Immature natural killer cell (primary cell): ENCODE measurements around the gene EIF6. TPM values are rescaled to one million over a fixed set of nuclear protein-coding genes. Genes with fewer than 3 reads are reported as not detected.
"Not testable (repeated sequence)": the region's sequence is repeated elsewhere in the genome, so short reads cannot be mapped to it uniquely, and the experiment has no call there.

Source experiments
- DNase-seq, 3 donors: peaks; one replicate each; pipeline ENCODE4 v3.0.0; 2022; ENCODE audit warnings: mixed read lengths in 1 of 3
- H3K27ac Mint-ChIP-seq, 6 donors: one replicate each; pipeline ENCODE4 v1.8.0; 2020; ENCODE audit warnings: mixed read lengths in 6 of 6, mild to moderate bottlenecking in 5 of 6, inconsistent platforms in 4 of 6, moderate library complexity in 3 of 6
- H3K27me3 Mint-ChIP-seq, 3 donors: one replicate each; pipeline ENCODE4 v1.8.0; 2020 to 2021; ENCODE audit warnings: low read depth in 3 of 3, mild to moderate bottlenecking in 3 of 3, mixed read lengths in 3 of 3, moderate library complexity in 3 of 3, inconsistent platforms in 1 of 3
- H3K36me3 Mint-ChIP-seq, 3 donors: one replicate each; pipeline ENCODE4 v1.8.0; 2020; ENCODE audit warnings: mixed read lengths in 3 of 3, inconsistent platforms in 2 of 3, mild to moderate bottlenecking in 2 of 3
- H3K4me1 Mint-ChIP-seq, 2 donors: one replicate each; pipeline ENCODE4 v1.8.0; 2020; ENCODE audit warnings: inconsistent platforms in 2 of 2, mild to moderate bottlenecking in 2 of 2, mixed read lengths in 2 of 2, moderate library complexity in 1 of 2
- H3K4me3 Mint-ChIP-seq, 5 donors: one replicate each; pipeline ENCODE4 v1.8.0; 2020; ENCODE audit warnings: mild to moderate bottlenecking in 5 of 5, mixed read lengths in 5 of 5, inconsistent platforms in 3 of 5, moderate library complexity in 3 of 5
- H3K9me3 Mint-ChIP-seq, 6 donors: one replicate each; pipeline ENCODE4 v1.8.0; 2020; ENCODE audit warnings: mild to moderate bottlenecking in 6 of 6, mixed read lengths in 6 of 6, inconsistent platforms in 4 of 6, moderate library complexity in 3 of 6
- polyA plus RNA-seq, 3 donors: library from polyadenylated mRNA; unstranded; fragments of 300-500 nt; fragmentation: Illumina TruSeq; gene quantifications; one replicate each; pipeline ENCODE4 v1.2.3, GENCODE V29; 2021

EIF6 gene
- polyA plus RNA-seq, 3 donors from 2014 or later = 236 to 379 (median 249) TPM

DNA sequence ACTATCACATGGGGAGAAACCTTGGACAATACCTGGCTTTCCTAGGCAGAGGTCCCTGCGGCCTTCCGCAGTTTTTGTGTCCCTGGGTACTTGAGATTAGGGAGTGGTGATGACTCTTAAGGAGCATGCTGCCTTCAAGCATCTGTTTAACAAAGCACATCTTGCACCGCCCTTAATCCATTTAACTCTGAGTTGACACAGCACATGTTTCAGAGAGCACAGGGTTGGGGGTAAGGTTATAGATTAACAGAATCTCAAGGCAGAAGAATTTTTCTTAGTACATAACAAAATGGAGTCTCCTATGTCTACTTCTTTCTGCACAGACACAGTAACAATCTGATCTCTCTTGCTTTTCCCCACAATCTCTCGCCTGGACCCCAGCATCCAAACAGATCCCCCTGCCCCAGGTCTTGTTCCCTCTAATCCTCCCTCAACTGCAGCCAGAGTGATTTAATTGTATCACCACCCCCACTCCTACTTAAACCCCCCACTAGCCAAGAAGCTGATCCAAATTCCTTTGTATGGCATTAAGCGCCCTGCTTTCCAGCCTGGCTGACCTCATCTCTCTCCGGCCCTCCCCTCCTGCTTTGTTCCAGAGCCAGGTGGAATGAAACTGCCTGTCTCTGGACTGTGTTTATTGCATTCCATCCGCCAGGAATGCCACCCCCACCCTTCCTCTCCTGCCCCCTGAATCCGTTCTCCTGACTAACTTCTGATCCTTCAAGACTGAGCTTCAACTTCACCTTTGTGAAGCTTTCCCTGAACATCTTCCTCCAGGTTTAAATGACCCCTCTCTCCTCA lies 21.6 kb downstream of the EIF6 start:
- not testable (repeated sequence) for H3K27me3 Mint-ChIP-seq, H3K4me1 Mint-ChIP-seq, DNase-seq, H3K9me3 Mint-ChIP-seq, H3K4me3 Mint-ChIP-seq
- Mint-ChIP-seq H3K36me3 (peaks cover 0 to 19% (median 3%) of the 10 kb centered on the region in 3 donors), H3K27ac (peak overlapping the region in 3 of 6 donors; percentile 26 to 70 (median 43))

- not testable (repeated sequence) for H3K9me3 Mint-ChIP-seq, H3K4me1 Mint-ChIP-seq, DNase-seq, H3K4me3 Mint-ChIP-seq, H3K27me3 Mint-ChIP-seq, H3K27ac Mint-ChIP-seq
- peaks cover 0 to 14% (median 3%) of the 10 kb centered on the region in 3 donors for H3K36me3 Mint-ChIP-seq
Observed at GRCh38 chr20:35262321-35262720, 22.3 kb downstream of the EIF6 start.

- Mint-ChIP-seq H3K9me3 (no peaks in the 10 kb centered on the region), H3K4me1 (peaks cover 0 to 2% of the 10 kb centered on the region in 2 donors), H3K27ac (no peak overlapping the region), H3K4me3 (no peak overlapping the region), H3K36me3 (peaks cover 0 to 15% (median 4%) of the 10 kb centered on the region in 3 donors), H3K27me3 (peaks cover 0 to 2% (median 0%) of the 10 kb centered on the region in 3 donors)
- no peak for DNase-seq
Observed at GRCh38 chr20:35260426-35260825, 24.1 kb downstream of the EIF6 start.

DNA sequence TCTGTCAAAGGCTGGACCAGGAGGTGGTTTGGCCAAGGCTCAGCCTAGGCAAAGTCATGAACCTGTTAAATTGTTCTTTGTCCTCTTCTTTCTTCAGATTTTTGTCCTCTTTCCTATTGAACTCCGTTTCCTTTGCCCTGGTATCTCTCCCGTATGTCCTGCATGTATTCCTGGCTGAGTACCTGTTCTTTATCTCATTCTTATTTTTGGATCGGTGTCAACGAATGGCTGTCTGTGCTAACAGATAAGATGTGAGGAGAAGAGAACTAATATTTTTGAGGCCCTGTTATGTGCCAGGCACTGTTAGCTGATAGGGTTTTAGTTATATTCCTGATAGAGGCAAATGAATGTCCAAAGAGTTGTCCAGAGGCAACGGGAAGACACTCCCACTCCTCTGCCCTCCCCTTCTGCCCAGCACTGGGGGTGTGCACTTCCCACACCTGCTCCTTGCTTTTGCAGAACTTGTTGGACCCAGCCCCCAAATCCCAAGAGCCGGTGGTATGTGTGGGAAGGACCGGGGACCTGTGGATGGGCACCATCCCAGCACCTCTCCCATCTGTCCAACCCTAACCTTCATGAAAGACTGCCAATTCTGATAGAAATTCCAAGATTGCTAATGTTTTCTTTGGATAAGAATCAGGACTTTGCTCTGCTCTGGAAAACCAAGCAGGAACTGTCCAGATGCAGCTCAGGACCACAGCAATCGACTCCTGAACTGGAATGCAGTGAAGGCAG lies 27.2 kb downstream of the EIF6 start:
- H3K4me3 Mint-ChIP-seq = no peak overlapping the region
- H3K9me3 Mint-ChIP-seq = no peaks in the 10 kb centered on the region
- peak overlapping the region in 4 of 6 donors; percentile 12 to 53 (median 36) for H3K27ac Mint-ChIP-seq
- peaks cover 0 to 12% (median 6%) of the 10 kb centered on the region in 3 donors for H3K36me3 Mint-ChIP-seq
- H3K27me3 Mint-ChIP-seq = peaks cover 1 to 3% (median 2%) of the 10 kb centered on the region in 3 donors
- H3K4me1 Mint-ChIP-seq = peaks cover 15 to 16% of the 10 kb centered on the region in 2 donors
- DNase-seq = no peak

DNA sequence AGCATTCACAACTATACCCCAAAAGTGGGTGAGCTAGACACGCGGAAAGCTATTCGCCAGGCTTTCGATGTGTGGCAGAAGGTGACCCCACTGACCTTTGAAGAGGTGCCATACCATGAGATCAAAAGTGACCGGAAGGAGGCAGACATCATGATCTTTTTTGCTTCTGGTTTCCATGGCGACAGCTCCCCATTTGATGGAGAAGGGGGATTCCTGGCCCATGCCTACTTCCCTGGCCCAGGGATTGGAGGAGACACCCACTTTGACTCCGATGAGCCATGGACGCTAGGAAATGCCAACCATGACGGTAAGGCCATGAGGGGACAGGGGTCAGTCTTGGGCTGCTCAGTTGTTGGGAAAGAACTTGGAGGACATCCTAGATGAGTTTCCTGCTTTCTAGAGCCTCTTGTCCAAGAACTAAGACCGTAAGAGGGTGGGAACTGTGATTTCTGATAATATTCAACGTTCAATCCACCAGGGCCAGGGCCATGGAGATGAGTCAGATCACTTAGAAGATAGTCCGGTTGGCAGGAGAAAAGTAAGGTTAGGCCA lies 30.0 kb downstream of the EIF6 start:
- no peak for DNase-seq
- Mint-ChIP-seq H3K4me1 (peaks cover 38 to 39% of the 10 kb centered on the region in 2 donors), H3K27me3 (peaks cover 6 to 10% (median 8%) of the 10 kb centered on the region in 3 donors), H3K36me3 (peaks cover 0 to 12% (median 6%) of the 10 kb centered on the region in 3 donors), H3K4me3 (no peak overlapping the region), H3K27ac (peak overlapping the region; percentile 34 to 91 (median 70)), H3K9me3 (no peaks in the 10 kb centered on the region)

- H3K4me1 Mint-ChIP-seq = peaks cover 38 to 39% of the 10 kb centered on the region in 2 donors
- DNase-seq = no peak
- peak overlapping the region in 1 of 5 donors; percentile 45 for H3K4me3 Mint-ChIP-seq
Observed at GRCh38 chr20:35253010-35253409, 31.6 kb downstream of the EIF6 start.

DNA sequence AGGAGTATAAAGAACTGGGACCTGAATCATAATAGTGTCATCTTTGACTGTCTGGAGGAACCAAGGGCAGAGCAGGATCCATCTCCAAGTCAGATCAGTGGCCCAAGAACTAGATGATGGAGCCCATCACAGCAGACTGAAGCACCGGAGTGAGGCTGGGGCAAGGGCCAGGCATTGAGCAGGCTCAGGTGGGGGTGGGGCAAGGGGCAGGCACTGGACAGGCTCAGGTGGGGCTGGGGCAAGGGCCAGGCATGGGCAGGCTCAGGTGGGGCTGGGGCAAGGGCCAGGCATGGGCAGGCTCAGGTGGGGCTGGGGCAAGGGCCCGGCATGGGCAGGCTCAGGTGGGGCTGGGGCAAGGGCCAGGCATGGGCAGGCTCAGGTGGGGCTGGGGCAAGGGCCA lies 32.0 kb downstream of the EIF6 start:
- not testable (repeated sequence) for DNase-seq, H3K36me3 Mint-ChIP-seq, H3K9me3 Mint-ChIP-seq
- Mint-ChIP-seq H3K4me1 (peaks cover 38 to 43% of the 10 kb centered on the region in 2 donors), H3K27ac (peak overlapping the region; percentile 94 to 100 (median 99)), H3K27me3 (peaks cover 7 to 11% (median 10%) of the 10 kb centered on the region in 3 donors), H3K4me3 (peak overlapping the region; percentile 71 to 83 (median 80))

More at GRCh38 chr20:35253010-35253409, 31.6 kb downstream of the EIF6 start:
- peaks cover 7 to 10% (median 8%) of the 10 kb centered on the region in 3 donors for H3K27me3 Mint-ChIP-seq
- peaks cover 0 to 10% (median 6%) of the 10 kb centered on the region in 3 donors for H3K36me3 Mint-ChIP-seq
- no peaks in the 10 kb centered on the region for H3K9me3 Mint-ChIP-seq
- peak overlapping the region; percentile 78 to 94 (median 92) for H3K27ac Mint-ChIP-seq

DNA sequence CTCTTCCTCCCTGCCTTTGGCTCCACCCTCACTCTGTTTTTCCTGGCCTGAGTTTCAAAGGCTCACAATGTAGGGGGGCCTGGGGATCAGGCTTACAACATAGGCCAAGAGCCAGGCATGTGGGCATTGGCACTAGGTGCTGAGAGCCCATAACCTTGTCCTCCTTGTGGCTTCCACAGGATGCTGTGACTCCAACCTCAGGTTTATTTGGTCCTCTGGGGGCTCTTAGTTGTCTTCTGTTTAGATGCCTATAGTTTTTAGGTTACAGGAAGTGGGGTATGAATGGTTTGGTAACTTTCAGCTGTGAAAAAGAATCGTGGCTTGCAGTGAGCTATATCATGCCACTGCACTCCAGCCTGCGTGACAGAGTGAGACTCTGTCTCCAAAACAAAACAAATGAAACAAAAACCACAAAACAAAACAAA lies 32.5 kb downstream of the EIF6 start:
- peak; percentile 84 to 90 (median 88) for DNase-seq
- H3K4me3 Mint-ChIP-seq = peak overlapping the region; percentile 71 to 83 (median 80)

GRCh38 chr20:35251613-35251940 lies 33.0 kb downstream of the EIF6 start:
- H3K27ac Mint-ChIP-seq = peak overlapping the region; percentile 94 to 100 (median 99)
- peaks cover 6 to 8% (median 6%) of the 10 kb centered on the region in 3 donors for H3K36me3 Mint-ChIP-seq
- H3K4me3 Mint-ChIP-seq = peak overlapping the region; percentile 71 to 83 (median 80)
- peaks cover 7 to 12% (median 8%) of the 10 kb centered on the region in 3 donors for H3K27me3 Mint-ChIP-seq
- no peaks in the 10 kb centered on the region for H3K9me3 Mint-ChIP-seq
- no peak for DNase-seq
- H3K4me1 Mint-ChIP-seq = peaks cover 38 to 44% of the 10 kb centered on the region in 2 donors

More for the DNA sequence above, 32.5 kb downstream of the EIF6 start:
- Mint-ChIP-seq H3K9me3 (no peaks in the 10 kb centered on the region), H3K4me1 (peaks cover 38 to 44% of the 10 kb centered on the region in 2 donors), H3K36me3 (peaks cover 6 to 8% (median 7%) of the 10 kb centered on the region in 3 donors), H3K27me3 (peaks cover 7 to 12% (median 9%) of the 10 kb centered on the region in 3 donors), H3K27ac (peak overlapping the region; percentile 94 to 100 (median 99))

DNA sequence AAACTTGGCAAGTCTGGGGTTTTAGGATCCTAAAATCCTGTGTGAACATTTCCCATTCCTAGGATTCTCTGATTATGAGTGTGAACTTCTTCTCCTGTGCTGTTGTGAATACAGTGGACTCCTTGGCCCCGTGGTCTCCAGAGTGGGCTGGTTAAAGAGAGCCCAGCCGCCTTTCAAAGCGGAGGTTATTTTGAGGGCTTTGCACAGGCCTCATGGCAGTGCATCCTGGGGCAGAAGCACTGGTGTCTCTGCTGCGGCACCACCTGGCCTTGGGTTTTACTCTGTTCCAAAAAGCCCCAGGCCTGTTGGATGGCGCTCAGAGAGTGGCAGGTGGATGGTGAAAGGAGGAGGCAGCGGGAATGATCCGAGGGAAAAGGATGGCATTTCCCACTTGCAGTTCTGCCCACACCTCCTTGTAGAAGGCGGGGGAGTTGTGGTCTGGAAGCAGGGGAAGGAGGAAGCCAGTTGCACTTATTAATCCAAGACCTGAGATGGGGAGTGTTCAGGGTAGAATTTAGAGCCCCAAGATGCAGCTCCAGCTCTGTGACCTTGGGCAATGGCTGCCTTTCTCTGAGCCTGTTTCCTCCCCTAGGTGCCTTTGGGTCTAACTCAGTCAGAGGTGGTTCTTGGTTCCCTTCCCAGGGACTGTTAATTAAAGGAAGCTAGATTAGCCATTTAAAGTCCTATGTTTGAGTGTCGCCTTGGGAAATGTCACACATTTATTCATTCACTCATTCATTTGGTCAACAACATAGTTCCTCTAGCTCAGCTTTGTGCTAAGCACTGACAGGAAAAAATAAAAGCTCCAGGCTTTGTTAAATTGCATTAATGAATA lies 35.7 kb downstream of the EIF6 start:
- H3K4me1 Mint-ChIP-seq = peaks cover 33 to 38% of the 10 kb centered on the region in 2 donors
- peaks cover 7 to 12% (median 8%) of the 10 kb centered on the region in 3 donors for H3K27me3 Mint-ChIP-seq
- peaks cover 0 to 8% (median 5%) of the 10 kb centered on the region in 3 donors for H3K36me3 Mint-ChIP-seq
- H3K9me3 Mint-ChIP-seq = no peaks in the 10 kb centered on the region
- H3K27ac Mint-ChIP-seq = peak overlapping the region in 4 of 6 donors; percentile 2 to 41 (median 26)
- DNase-seq = no peak
- H3K4me3 Mint-ChIP-seq = no peak overlapping the region

DNA sequence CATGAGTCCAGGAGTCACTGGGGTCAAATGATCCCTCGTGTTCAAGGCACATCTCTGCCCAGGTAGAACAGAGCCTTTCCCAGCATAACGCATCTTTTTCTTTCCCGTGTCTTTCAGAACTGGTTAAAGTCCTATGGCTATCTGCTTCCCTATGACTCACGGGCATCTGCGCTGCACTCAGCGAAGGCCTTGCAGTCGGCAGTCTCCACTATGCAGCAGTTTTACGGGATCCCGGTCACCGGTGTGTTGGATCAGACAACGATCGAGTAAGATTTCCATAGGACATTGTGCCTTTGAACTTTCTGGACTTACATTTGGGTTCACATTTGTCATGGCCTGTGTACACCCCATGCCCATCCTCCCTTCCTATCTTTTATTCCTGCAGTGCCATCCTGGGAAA lies 37.8 kb downstream of the EIF6 start:
- Mint-ChIP-seq H3K27me3 (peaks cover 2 to 8% (median 2%) of the 10 kb centered on the region in 3 donors), H3K9me3 (no peaks in the 10 kb centered on the region), H3K4me3 (no peak overlapping the region), H3K4me1 (peaks cover 15 to 23% of the 10 kb centered on the region in 2 donors), H3K36me3 (peaks cover 0 to 8% (median 5%) of the 10 kb centered on the region in 3 donors), H3K27ac (no peak overlapping the region)
- no peak for DNase-seq

GRCh38 chr20:35243986-35244385 lies 40.6 kb downstream of the EIF6 start:
- peaks cover 0 to 4% (median 3%) of the 10 kb centered on the region in 3 donors for H3K27me3 Mint-ChIP-seq
- peaks cover 9 to 10% of the 10 kb centered on the region in 2 donors for H3K4me1 Mint-ChIP-seq
- DNase-seq = no peak
- H3K4me3 Mint-ChIP-seq = no peak overlapping the region
- H3K9me3 Mint-ChIP-seq = no peaks in the 10 kb centered on the region
- H3K27ac Mint-ChIP-seq = no peak overlapping the region
- H3K36me3 Mint-ChIP-seq = peaks cover 0 to 8% (median 5%) of the 10 kb centered on the region in 3 donors

DNA sequence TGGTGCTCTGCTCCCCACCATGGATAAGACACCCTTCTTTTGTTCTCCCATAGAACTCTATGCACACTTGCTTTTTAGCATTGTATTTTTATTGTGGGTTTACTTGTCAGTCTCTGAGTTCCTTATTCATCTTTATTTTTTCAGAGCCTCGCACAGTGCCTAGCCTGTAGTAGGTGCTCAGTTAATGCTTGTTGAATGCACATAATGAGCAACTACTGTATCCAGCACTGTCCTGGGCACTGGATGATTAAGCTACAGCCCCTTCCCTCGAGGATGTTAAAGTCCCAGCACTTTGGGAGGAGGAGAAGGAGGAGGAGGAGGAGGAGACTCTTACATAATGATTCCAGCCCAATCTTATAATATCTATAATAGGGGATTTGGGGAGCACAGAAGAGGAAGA lies 41.3 kb downstream of the EIF6 start:
- DNase-seq = no peak
- no peaks in the 10 kb centered on the region for H3K9me3 Mint-ChIP-seq
- peaks cover 0 to 8% (median 5%) of the 10 kb centered on the region in 3 donors for H3K36me3 Mint-ChIP-seq
- peaks cover 14 to 16% of the 10 kb centered on the region in 2 donors for H3K4me1 Mint-ChIP-seq
- peaks cover 0 to 4% (median 1%) of the 10 kb centered on the region in 3 donors for H3K27me3 Mint-ChIP-seq
- H3K4me3 Mint-ChIP-seq = no peak overlapping the region
- H3K27ac Mint-ChIP-seq = peak overlapping the region in 1 of 6 donors; percentile 7
